Vagina (tissue), 2 donors: ENCODE measurements around the gene PSMA1.

ENCODE experiments used
- CTCF ChIP-seq, 3 experiments: fragments of 450-650 bp in 2 of 3; fragments of 200-600 bp in 1 of 3; sonication (generic) in 1 of 3; IDR thresholded peaks; one replicate each; pipeline ENCODE4 v1.5.1; 2017 to 2019; ENCODE audit warnings: antibody characterized with exemption in 3 of 3, mild to moderate bottlenecking in 2 of 3, moderate library complexity in 2 of 3
- POLR2A ChIP-seq, 2 donors: fragments of 450-650 bp; IDR thresholded peaks; one replicate each; pipeline ENCODE4 v1.6.1; 2017; ENCODE audit warnings: antibody characterized with exemption in 2 of 2, mild to moderate bottlenecking in 2 of 2, moderate library complexity in 2 of 2
- POLR2AphosphoS5 ChIP-seq, 2 donors: sonication (generic); formaldehyde crosslinking; IDR thresholded peaks; one replicate each; pipeline ENCODE4 v1.9.0; 2017; ENCODE audit warnings: antibody characterized with exemption in 2 of 2, mild to moderate bottlenecking in 2 of 2, low read depth in 1 of 2; ENCODE audit not compliant: insufficient read depth in 1 of 2

GRCh38 chr11:14499560-14500180 lies 20.5 kb downstream of the PSMA1 start, which contains the start of gene COPB1:
- TF ChIP-seq CTCF (IDR thresholded peaks at IDR 0.05) (peak in 1 of 3 experiments; percentile 5), POLR2AphosphoS5 (IDR thresholded peaks at IDR 0.05; ENCODE audit: insufficient read depth in 1 of 2, low read depth in 1 of 2) (peak; percentile 96 to 98), POLR2A (IDR thresholded peaks at IDR 0.05) (peak in 1 of 2 donors; percentile 69)
